K562 (cell line): ENCODE data around the gene KSR2. TPM values are rescaled to one million over a fixed set of nuclear protein-coding genes. Genes with fewer than 3 reads are reported as not detected.

Experiments
- ATAC-seq: fragments of 200-7000 bp; cut with Tn5 transposase; 3 replicates; pipeline ENCODE4 v1.9.1; 2020; ENCODE audit warnings: moderate library complexity
- BruUV-seq: library from RNA; stranded (reverse); fragments of 400-500 nt; replicated peaks from 2 replicates; lab custom pipeline; 2021; lab: Mats Ljungman, UMichigan
- CTCF ChIA-PET: fragments of 300-600 bp; formaldehyde crosslinking; extraction: SDS; loops from one replicate; lab custom pipeline; 2021; ENCODE audit warnings: low intra/inter-chr PET ratio; lab: Yijun Ruan, JAX
- POLR2A ChIA-PET: fragments of 300-600, 350-650 bp; sonication (Branson Sonifier 250); formaldehyde crosslinking; extraction: SDS; loops from one replicate; lab custom pipeline; 2021; ENCODE audit warnings: antibody characterized with exemption, inconsistent platforms; lab: Yijun Ruan, JAX
- DNase-seq, 4 experiments: peaks; one replicate each; pipeline versions ENCODE4 v3.0.0 to v3.0.0-alpha.2; 2011 to 2018; ENCODE audit warnings: low spot score in 3 of 4, mixed read lengths in 3 of 4; ENCODE audit errors: extremely low read depth in 1 of 4
- FAIRE-seq: peaks from 2 replicates; lab custom pipeline; 2011; peaks lifted over from hg19 to GRCh38; lab: Jason Lieb, UNC
- H2AFZ ChIP-seq: 2 replicates; pipeline ENCODE4 v1.6.0; 2011; ENCODE audit warnings: low read depth, low read length, control low read depth, inconsistent platforms
- H3K27ac ChIP-seq: fragments of 200-600 bp; 3 replicates; pipeline ENCODE4 v1.8.0; 2011; ENCODE audit warnings: low read depth, mild to moderate bottlenecking, control low read depth, inconsistent platforms, low read length, moderate library complexity, mixed read lengths; ENCODE audit errors: extremely low read depth
- H3K27me3 ChIP-seq, 2 experiments: fragments of 300-600 bp in 1 of 2; 2 replicates in 1 of 2; 3 replicates in 1 of 2; pipeline versions ENCODE4 v1.6.0 to v1.8.0; 2011; ENCODE audit warnings: inconsistent platforms in 2 of 2, low read length in 2 of 2, mild to moderate bottlenecking in 1 of 2, mixed read lengths in 1 of 2, moderate library complexity in 1 of 2; ENCODE audit not compliant: control insufficient read depth in 2 of 2, insufficient read depth in 2 of 2
- H3K36me3 ChIP-seq: fragments of 300-600 bp; 3 replicates; pipeline ENCODE4 v1.8.0; 2011; ENCODE audit warnings: mild to moderate bottlenecking, low read length, inconsistent platforms; ENCODE audit not compliant: control insufficient read depth, insufficient read depth
- H3K4me1 ChIP-seq, 2 experiments: fragments of 200-600 bp in 1 of 2; replicated peaks in 1 of 2; 2 replicates in 1 of 2; 3 replicates in 1 of 2; pipeline versions ENCODE4 v1.5.1 to v1.8.0; 2011; ENCODE audit warnings: inconsistent platforms in 2 of 2, low read length in 2 of 2, mild to moderate bottlenecking in 1 of 2, mixed read lengths in 1 of 2, moderate library complexity in 1 of 2; ENCODE audit not compliant: control insufficient read depth in 2 of 2, insufficient read depth in 2 of 2
- H3K4me2 ChIP-seq: 2 replicates; pipeline ENCODE4 v1.6.1; 2011; ENCODE audit warnings: low read length, control low read depth, inconsistent platforms, mixed read lengths; ENCODE audit not compliant: insufficient read depth
- H3K4me3 ChIP-seq: fragments of 200-600 bp; sonication (generic), shearing (Covaris generic); 2 replicates; pipeline ENCODE4 v1.5.1; 2016; ENCODE audit warnings: control low read depth, inconsistent platforms
- H3K79me2 ChIP-seq: fragments of 200-600 bp; 3 replicates; pipeline ENCODE4 v1.8.0; 2011; ENCODE audit warnings: low read length, inconsistent platforms; ENCODE audit not compliant: control insufficient read depth, insufficient read depth
- H3K9ac ChIP-seq, 2 experiments: 2 replicates each; pipeline versions ENCODE4 v1.6.0 to v1.6.1; 2011; ENCODE audit warnings: low read depth in 2 of 2, low read length in 2 of 2, control low read depth in 1 of 2, inconsistent platforms in 1 of 2, mild to moderate bottlenecking in 1 of 2, mixed read lengths in 1 of 2; ENCODE audit not compliant: insufficient read depth in 1 of 2
- H3K9me1 ChIP-seq: one replicate; pipeline ENCODE4 v1.6.0; 2011; ENCODE audit warnings: inconsistent platforms, mild to moderate bottlenecking, low read length, moderate library complexity; ENCODE audit not compliant: control insufficient read depth, insufficient read depth
- H3K9me3 ChIP-seq: replicated peaks from 2 replicates; pipeline ENCODE4 v1.5.1; 2011; ENCODE audit warnings: low read depth, low read length, inconsistent platforms; ENCODE audit not compliant: control insufficient read depth, insufficient read depth
- H4K20me1 ChIP-seq: replicated peaks from 2 replicates; pipeline ENCODE4 v1.6.1; 2011; ENCODE audit warnings: low read length, inconsistent platforms, mixed read lengths; ENCODE audit not compliant: control insufficient read depth, insufficient read depth
- HEY1 ChIP-seq: fragments of 250-450 bp; sonication (Bioruptor Pico); IDR thresholded peaks from 2 replicates; pipeline ENCODE4 v1.5.0; 2020; ENCODE audit warnings: mild to moderate bottlenecking, moderate library complexity, borderline replicate concordance
- MEF2A ChIP-seq: IDR thresholded peaks from 2 replicates; pipeline ENCODE4 v1.6.1; 2011; ENCODE audit warnings: low read depth, mild to moderate bottlenecking, low read length, moderate library complexity; ENCODE audit not compliant: control insufficient read depth
- MEF2D ChIP-seq: conservative IDR thresholded peaks from 2 replicates; pipeline ENCODE4 v1.6.1; 2016; ENCODE audit warnings: low read depth, missing genetic modification characterization, missing compliant biosample characterization
- WGBS: fragments of 100-300 bp; shearing (Covaris generic); methylation state at CpG from one replicate; pipeline ENCODE4 v1.1.6; 2016; ENCODE audit warnings: low coverage, mixed read lengths; ENCODE audit not compliant: insufficient coverage; ENCODE audit errors: missing lambda C conversion rate; 5-methylcytosine and 5-hydroxymethylcytosine counted together
- in situ Hi-C: fragments of 300-500 bp; cut with MboI; formaldehyde crosslinking; loops from 4 replicates; pipeline ENCODE4 v1.15.0; 2018; ENCODE audit warnings: inconsistent platforms, mixed read lengths
- intact Hi-C: fragments of 100-400 bp; cut with micrococcal nuclease; formaldehyde crosslinking; loops from 2 replicates; pipeline ENCODE4 v1.14.2; 2022
- polyA plus RNA-seq, 8 experiments: library from polyadenylated mRNA; depleted of rRNA in 4 of 8; stranded (reverse) in 5 of 8; unstranded in 3 of 8; fragments of >200 nt; fragmentation: Nextera tagmentation in 2 of 8; fragmentation: Illumina TruSeq in 1 of 8; extraction: Ambion mirVana in 2 of 8; extraction: Trizol in 1 of 8; gene quantifications; 2 replicates each; pipeline versions ENCODE4 v1.2.1 to v1.2.3, GENCODE V29; 2011 to 2014; ENCODE audit warnings: inconsistent platforms in 1 of 8, missing spikeins in 1 of 8
- total RNA-seq, 7 experiments: library from RNA; depleted of rRNA in 6 of 7; stranded (reverse); fragments of >200 nt in 6 of 7; fragmentation: Illumina TruSeq in 2 of 7; extraction: Trizol in 2 of 7; gene quantifications; 2 replicates each; pipeline versions ENCODE4 v1.2.1 to v1.2.3, GENCODE V29; 2011 to 2021; ENCODE audit warnings: low replicate concordance in 1 of 7
- TF ChIP-seq, protein P1 (sequence below): sonication (generic); formaldehyde crosslinking; IDR thresholded peaks from 2 replicates; pipeline ENCODE4 v1.8.1; 2023; ENCODE audit warnings: mild to moderate bottlenecking, missing genetic modification reagents

The KSR2 gene
- total and polyA plus RNA-seq, 9 of the 15 experiments (the other 6 are each of a cell fraction or from before 2014, with no cell fraction given), result not detected

DNA sequence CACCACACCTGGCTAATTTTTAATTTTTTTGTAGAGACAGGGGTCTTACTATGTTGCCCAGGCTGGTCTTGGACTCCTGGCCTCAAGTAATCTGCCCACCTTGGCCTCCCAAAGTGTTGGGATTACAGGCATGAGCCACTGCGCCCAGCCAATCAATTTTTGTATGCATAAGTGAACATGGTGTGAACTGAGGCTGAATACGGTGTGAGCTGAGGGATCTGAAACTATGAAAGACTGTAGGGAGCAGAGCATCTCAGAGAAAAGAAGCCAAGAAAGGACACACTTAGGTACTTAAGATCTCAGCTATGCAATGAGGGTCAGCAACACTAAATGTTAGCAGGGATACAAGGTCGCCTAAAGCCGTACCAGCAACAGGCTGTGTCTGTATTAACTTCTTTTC, 54.1 kb downstream of the KSR2 start:
- 0% methylated on average over 4 of the region's 4 CpGs for WGBS
- in situ Hi-C loops, result no loop called here
- POLR2A ChIA-PET, result no interaction called here
- CTCF ChIA-PET, result no interaction called here
- TF ChIP-seq MEF2D (tag) (no peak), HEY1 (CRISPR knock-in tag) (no peak)
- TF ChIP-seq, protein P1, sequence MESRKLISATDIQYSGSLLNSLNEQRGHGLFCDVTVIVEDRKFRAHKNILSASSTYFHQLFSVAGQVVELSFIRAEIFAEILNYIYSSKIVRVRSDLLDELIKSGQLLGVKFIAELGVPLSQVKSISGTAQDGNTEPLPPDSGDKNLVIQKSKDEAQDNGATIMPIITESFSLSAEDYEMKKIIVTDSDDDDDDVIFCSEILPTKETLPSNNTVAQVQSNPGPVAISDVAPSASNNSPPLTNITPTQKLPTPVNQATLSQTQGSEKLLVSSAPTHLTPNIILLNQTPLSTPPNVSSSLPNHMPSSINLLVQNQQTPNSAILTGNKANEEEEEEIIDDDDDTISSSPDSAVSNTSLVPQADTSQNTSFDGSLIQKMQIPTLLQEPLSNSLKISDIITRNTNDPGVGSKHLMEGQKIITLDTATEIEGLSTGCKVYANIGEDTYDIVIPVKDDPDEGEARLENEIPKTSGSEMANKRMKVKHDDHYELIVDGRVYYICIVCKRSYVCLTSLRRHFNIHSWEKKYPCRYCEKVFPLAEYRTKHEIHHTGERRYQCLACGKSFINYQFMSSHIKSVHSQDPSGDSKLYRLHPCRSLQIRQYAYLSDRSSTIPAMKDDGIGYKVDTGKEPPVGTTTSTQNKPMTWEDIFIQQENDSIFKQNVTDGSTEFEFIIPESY (CRISPR knock-in tag), result no peak
- Histone ChIP-seq H3K27me3 (peaks cover 2 to 9% of the 10 kb centered on the region in 2 experiments; a peak in 3 of 5 replicates), H3K9ac (no peak overlapping the region), H3K9me3 (no peaks in the 10 kb centered on the region; the same call in 1 of the 2 replicates), H4K20me1 (no peaks in the 10 kb centered on the region), H3K4me1 (no peaks in the 10 kb centered on the region), H3K36me3 (no peaks in the 10 kb centered on the region), H3K4me3 (no peak overlapping the region), H3K9me1 (no peaks in the 10 kb centered on the region), H3K79me2 (no peaks in the 10 kb centered on the region), H3K4me2 (no peak overlapping the region), H2AFZ (no peak overlapping the region), H3K27ac (no peak overlapping the region)
- intact Hi-C loops, result no loop called here
- BruUV-seq, result no TSS peak
- no peak for ATAC-seq
- no peak for DNase-seq
- no peak for FAIRE-seq

DNA sequence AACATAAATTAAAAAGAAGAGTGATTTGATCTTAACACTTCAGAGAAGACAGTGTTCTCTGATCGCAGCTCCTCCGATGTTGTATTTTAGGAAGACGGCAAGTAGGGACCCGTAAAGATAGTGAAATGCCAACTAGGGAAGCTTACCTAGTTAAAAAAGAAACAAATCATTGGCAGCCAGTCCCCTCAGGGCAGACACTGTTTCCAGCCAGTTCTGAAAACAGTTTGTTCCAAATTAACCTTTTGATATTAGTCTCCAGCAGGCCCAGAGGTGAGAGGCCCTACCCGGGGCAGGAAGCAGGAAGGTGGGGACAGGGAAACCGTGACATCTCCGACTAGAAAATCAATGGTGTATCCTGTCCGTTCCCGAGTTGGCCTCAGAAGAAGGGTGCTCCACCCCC, 56.0 kb downstream of the KSR2 start:
- ChIA-PET POLR2A (interaction anchor here (1.1 kb wide), 1 partner anchor 10 kb away, joined by 3 read pairs; no protein-coding TSS in a partner anchor), CTCF (no interaction called here)
- H3K27me3 ChIP-seq, result peaks cover 0 to 9% of the 10 kb centered on the region in 2 experiments; a peak in 2 of 5 replicates
- no peak overlapping the region for H2AFZ ChIP-seq
- no peaks in the 10 kb centered on the region for H4K20me1 ChIP-seq
- ATAC-seq (no peak), DNase-seq (no peak), FAIRE-seq (no peak)
- H3K9ac ChIP-seq, result no peak overlapping the region
- H3K4me2 ChIP-seq, result no peak overlapping the region
- BruUV-seq, result no TSS peak
- 2% methylated on average over 9 of the region's 9 CpGs for WGBS
- H3K79me2 ChIP-seq, result no peaks in the 10 kb centered on the region
- no peak for TF ChIP-seq MEF2A
- no peaks in the 10 kb centered on the region; the same call in 1 of the 2 replicates for H3K9me3 ChIP-seq
- no peak overlapping the region for H3K27ac ChIP-seq
- in situ Hi-C loops (no loop called here), intact Hi-C loops (no loop called here)
- no peaks in the 10 kb centered on the region for H3K4me1 ChIP-seq
- no peaks in the 10 kb centered on the region for H3K36me3 ChIP-seq
- H3K4me3 ChIP-seq, result no peak overlapping the region
- H3K9me1 ChIP-seq, result no peaks in the 10 kb centered on the region
